Activated CD4-positive, alpha-beta T cell treated with anti-CD3 and anti-CD28 coated beads for 36 hours (primary cell): ENCODE measurements around the gene SMARCD1. TPM values are rescaled to one million over a fixed set of nuclear protein-coding genes. Genes with fewer than 3 reads are reported as not detected.

Experiments
- total RNA-seq, 2 experiments: library from RNA; stranded (reverse); gene quantifications; one replicate each; pipeline ENCODE4 v1.2.3, GENCODE V29; 2021

The SMARCD1 gene
- total RNA-seq, 2 experiments from 2014 or later = 51.8 to 76.6 TPM

Other genes starting within 250 kb of the SMARCD1 start
- gene BCDIN3D, start 242.2 kb upstream of the SMARCD1 start, total RNA-seq = 1 to 10 TPM; 5.5 to 5.6 TPM
- gene FAIM2, start 181.4 kb upstream of the SMARCD1 start, total RNA-seq = under 1 TPM; 0.53 to 0.91 TPM
- not detected for gene AQP2, start 134.6 kb upstream of the SMARCD1 start, total RNA-seq
- gene AQP5, start 123.5 kb upstream of the SMARCD1 start, total RNA-seq = not detected
- gene AQP6, start 112.4 kb upstream of the SMARCD1 start, total RNA-seq = not detected
- gene RACGAP1, start 59.8 kb upstream of the SMARCD1 start, total RNA-seq = 100 to 1,000 TPM in 1 of 2 experiments, 10 to 100 TPM in 1; 99.7 to 118 TPM
- 1 to 10 TPM; 7.3 to 8.0 TPM for gene ASIC1, start 27.7 kb upstream of the SMARCD1 start, total RNA-seq
- under 1 TPM; 0.25 to 0.37 TPM for gene GPD1, start 18.7 kb downstream of the SMARCD1 start, total RNA-seq
- 10 to 100 TPM; 26.8 to 44.2 TPM for gene COX14, start 26.9 kb downstream of the SMARCD1 start, total RNA-seq
- 10 to 100 TPM; 49.4 to 64.4 TPM for gene CERS5, start 82.0 kb downstream of the SMARCD1 start, total RNA-seq
- gene LIMA1, start 198.2 kb downstream of the SMARCD1 start, total RNA-seq = 10 to 100 TPM; 69.7 to 90.4 TPM